A673 (cell line): ENCODE measurements around the gene IL26. TPM values are rescaled to one million over a fixed set of nuclear protein-coding genes. Genes with fewer than 3 reads are reported as not detected.
A peak's percentile ranks its signal among the peaks of the same experiment; 100 is the strongest.

Source experiments
- BruUV-seq: library from RNA; stranded (reverse); fragments of 400-500 nt; replicated peaks from 2 replicates; lab custom pipeline; 2021; lab: Mats Ljungman, UMichigan
- CTCF ChIA-PET: fragments of 300-600 bp; sonication (Branson Sonifier 250); formaldehyde crosslinking; loops from one replicate; lab custom pipeline; 2022; ENCODE audit warnings: antibody characterized with exemption; lab: Charles Lee
- POLR2A ChIA-PET: fragments of 300-600 bp; sonication (Branson Sonifier 250); formaldehyde crosslinking; loops from one replicate; lab custom pipeline; 2022; ENCODE audit warnings: antibody characterized with exemption; ENCODE audit not compliant: low non-redundant PET; lab: Charles Lee
- DNase-seq: peaks from one replicate; pipeline ENCODE4 v3.0.0-alpha.2; 2015; ENCODE audit warnings: low spot score
- H3K27ac ChIP-seq: fragments of 200-600 bp; sonication (generic); 2 replicates; pipeline ENCODE4 v1.5.1; 2016; ENCODE audit warnings: mixed run types, low read depth, mild to moderate bottlenecking, mixed read lengths, antibody characterized with exemption, low read length; ENCODE audit not compliant: poor library complexity, severe bottlenecking
- H3K27me3 ChIP-seq: fragments of 200-600 bp; sonication (generic); replicated peaks from 2 replicates; pipeline ENCODE4 v1.6.1; 2017; ENCODE audit warnings: mixed run types, low read depth, mild to moderate bottlenecking, mixed read lengths, antibody characterized with exemption, low read length; ENCODE audit not compliant: insufficient read depth, poor library complexity
- H3K36me3 ChIP-seq: fragments of 200-600 bp; sonication (generic); 2 replicates; pipeline ENCODE4 v1.6.1; 2016; ENCODE audit warnings: mixed run types, mild to moderate bottlenecking, mixed read lengths, antibody characterized with exemption, low read length; ENCODE audit not compliant: insufficient read depth, poor library complexity, severe bottlenecking
- H3K4me1 ChIP-seq: fragments of 200-600 bp; sonication (generic); 2 replicates; pipeline ENCODE4 v1.6.1; 2017; ENCODE audit warnings: mixed run types, mild to moderate bottlenecking, mixed read lengths, antibody characterized with exemption, low read length; ENCODE audit not compliant: insufficient read depth, poor library complexity, severe bottlenecking
- H3K4me3 ChIP-seq: fragments of 200-600 bp; sonication (generic); 2 replicates; pipeline ENCODE4 v1.5.1; 2016; ENCODE audit warnings: low read depth, mixed run types, mild to moderate bottlenecking, mixed read lengths, low read length; ENCODE audit not compliant: poor library complexity, severe bottlenecking
- H3K9me3 ChIP-seq: fragments of 200-600 bp; sonication (generic); 2 replicates; pipeline ENCODE4 v1.6.1; 2016; ENCODE audit warnings: mixed run types, low read depth, mild to moderate bottlenecking, mixed read lengths, antibody characterized with exemption, low read length; ENCODE audit not compliant: poor library complexity, severe bottlenecking
- CTCF ChIP-seq: fragments of 300-800, 200-600 bp; sonication (generic); conservative IDR thresholded peaks from 2 replicates; pipeline ENCODE4 v1.5.1; 2017; ENCODE audit warnings: low read depth, mild to moderate bottlenecking, antibody characterized with exemption, low read length, moderate library complexity, mixed read lengths
- EZH2 ChIP-seq: fragments of 200-600 bp; sonication (generic); IDR thresholded peaks from 2 replicates; pipeline ENCODE4 v1.6.1; 2017; ENCODE audit warnings: borderline replicate concordance, low read depth, mild to moderate bottlenecking, mixed read lengths, antibody characterized with exemption, low read length; ENCODE audit not compliant: poor library complexity, severe bottlenecking
- intact Hi-C: fragments of 100-400 bp; cut with micrococcal nuclease; formaldehyde crosslinking; loops from one replicate; pipeline ENCODE4 v1.10.0; 2022; ENCODE audit not compliant: unreplicated experiment
- total RNA-seq: library from RNA; stranded (reverse); gene quantifications from 2 replicates; pipeline ENCODE4 v1.2.3, GENCODE V29; 2021

IL26 gene
- total RNA-seq, 1 experiment from 2014 or later = not detected

DNA sequence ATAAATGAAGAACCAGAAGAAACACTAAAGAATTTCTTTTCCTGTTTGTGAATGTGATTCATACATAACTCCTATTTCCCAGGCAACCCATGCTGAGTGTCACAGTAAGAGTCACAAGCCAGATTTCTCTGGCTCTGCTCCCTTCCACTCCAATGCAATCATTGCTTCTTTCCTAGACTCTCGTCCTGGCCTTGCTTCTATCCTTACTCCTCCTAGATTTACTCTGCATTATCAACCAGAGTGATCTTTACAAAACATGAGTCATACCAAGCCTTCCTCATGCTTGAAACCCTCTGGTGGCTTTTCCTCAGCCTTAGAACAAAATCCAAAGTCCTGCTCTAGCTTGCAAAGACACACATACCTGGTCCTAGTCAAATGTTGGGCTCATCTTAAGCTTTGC, 14.5 kb upstream of the IL26 start:
- ChIA-PET CTCF (no interaction called here), POLR2A (no interaction called here)
- Histone ChIP-seq H3K4me1 (no peaks in the 10 kb centered on the region), H3K9me3 (no peaks in the 10 kb centered on the region), H3K4me3 (no peak overlapping the region), H3K36me3 (no peaks in the 10 kb centered on the region), H3K27me3 (no peaks in the 10 kb centered on the region), H3K27ac (no peak overlapping the region)
- no peak for TF ChIP-seq CTCF
- TF ChIP-seq EZH2 = no peak
- peak; percentile 4 for DNase-seq
- intact Hi-C loops = no loop called here
- no TSS peak for BruUV-seq

GRCh38 chr12:68239309-68239982, 13.8 kb upstream of the IL26 start:
- DNase-seq = no peak
- ChIA-PET CTCF (interaction anchor here (0.7 kb wide), 1 partner anchor 81 kb away, joined by 4 read pairs; no protein-coding TSS in a partner anchor), POLR2A (no interaction called here)
- H3K4me3 ChIP-seq = no peak overlapping the region
- no peaks in the 10 kb centered on the region for H3K27me3 ChIP-seq
- no TSS peak for BruUV-seq
- TF ChIP-seq CTCF (no peak), EZH2 (no peak)
- H3K4me1 ChIP-seq = no peaks in the 10 kb centered on the region
- H3K27ac ChIP-seq = no peak overlapping the region
- no peaks in the 10 kb centered on the region for H3K9me3 ChIP-seq
- no peaks in the 10 kb centered on the region for H3K36me3 ChIP-seq
- intact Hi-C loops = no loop called here

DNA sequence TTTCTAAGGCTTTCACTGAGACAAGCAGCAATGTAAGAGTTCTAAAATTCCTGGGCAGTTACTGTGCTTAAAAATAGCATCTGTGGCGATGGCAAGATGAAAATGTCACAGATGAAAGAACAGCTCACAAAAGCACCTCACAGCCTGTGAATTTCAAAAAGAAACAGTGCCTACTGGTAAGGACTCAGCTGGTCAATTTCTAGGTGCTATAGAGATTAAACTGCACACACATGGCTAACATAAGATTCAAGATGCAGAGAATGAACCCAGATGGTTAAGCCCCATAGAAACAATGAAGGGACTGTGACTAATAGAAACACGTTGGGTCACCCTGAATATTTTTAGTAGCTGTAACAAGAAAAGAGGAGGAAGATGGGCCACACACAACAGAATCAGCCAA, 12.0 kb upstream of the IL26 start:
- TF ChIP-seq CTCF (no peak), EZH2 (no peak)
- no peak for DNase-seq
- Histone ChIP-seq H3K9me3 (no peaks in the 10 kb centered on the region), H3K27ac (no peak overlapping the region), H3K4me3 (no peak overlapping the region), H3K4me1 (no peaks in the 10 kb centered on the region), H3K27me3 (no peaks in the 10 kb centered on the region), H3K36me3 (no peaks in the 10 kb centered on the region)
- intact Hi-C loops = no loop called here
- BruUV-seq = no TSS peak
- POLR2A ChIA-PET = no interaction called here
- CTCF ChIA-PET = no interaction called here
